ENCODE measurements around the gene TREH. TPM values are rescaled to one million over a fixed set of nuclear protein-coding genes. Genes with fewer than 3 reads are reported as not detected.
"Not testable (repeated sequence)": the region's sequence is repeated elsewhere in the genome, so short reads cannot be mapped to it uniquely, and the experiment has no call there.

Gene TREH
- total and polyA plus RNA-seq, 4 donors, result 2.5 to 7.2 TPM; not detected in 2

- WGBS, 2 donors, result 11 to 14% methylated on average over 6 of the region's 6 CpGs
- DNase-seq, result peak; percentile 85 to 89
- peak; percentile 73 for ATAC-seq (ENCODE audit: low FRiP score)
Measured at GRCh38 chr11:118619444-118620197, 59.8 kb downstream of the TREH start.

GRCh38 chr11:118618991-118619375, 60.5 kb downstream of the TREH start:
- WGBS, 2 donors, result 0 to 5% methylated on average over 4 of the region's 4 CpGs
- Histone ChIP-seq H3K4me3 (ENCODE audit: low read length in 2 of 2) (no peak overlapping the region), H3K27me3 (ENCODE audit: control insufficient read depth in 1 of 2, insufficient read depth in 2 of 2, low read length in 1 of 2) (no peaks in the 10 kb centered on the region), H3K4me1 (ENCODE audit: control insufficient read depth in 1 of 2, insufficient read depth in 2 of 2, low read length in 2 of 2) (peaks cover 0 to 4% of the 10 kb centered on the region in 2 donors), H3K36me3 (ENCODE audit: control insufficient read depth in 1 of 2, insufficient read depth in 2 of 2, low read length in 1 of 2) (peaks cover 0 to 5% of the 10 kb centered on the region in 2 donors), H3K9me3 (ENCODE audit: control insufficient read depth, low read length) (no peaks in the 10 kb centered on the region), H3K27ac (ENCODE audit: low read depth in 1 of 2, low read length in 2 of 2) (peak overlapping the region; percentile 85 to 88)
- intact Hi-C loops (cut with DNase I), result loop anchor here in 1 of 2 donors (1.0 kb wide), 1 partner anchor 11 kb away; no protein-coding TSS in a partner anchor
- peak; percentile 86 to 87 for DNase-seq
- ATAC-seq (ENCODE audit: low FRiP score), result peak; percentile 77

More at GRCh38 chr11:118619444-118620197, 59.8 kb downstream of the TREH start:
- Histone ChIP-seq H3K4me1 (ENCODE audit: control insufficient read depth in 1 of 2, insufficient read depth in 2 of 2, low read length in 2 of 2) (peaks cover 0 to 4% of the 10 kb centered on the region in 2 donors), H3K9me3 (ENCODE audit: control insufficient read depth, low read length) (no peaks in the 10 kb centered on the region), H3K36me3 (ENCODE audit: control insufficient read depth in 1 of 2, insufficient read depth in 2 of 2, low read length in 1 of 2) (peaks cover 0 to 3% of the 10 kb centered on the region in 2 donors), H3K27me3 (ENCODE audit: control insufficient read depth in 1 of 2, insufficient read depth in 2 of 2, low read length in 1 of 2) (no peaks in the 10 kb centered on the region), H3K27ac (ENCODE audit: low read depth in 1 of 2, low read length in 2 of 2) (peak overlapping the region; percentile 85 to 88), H3K4me3 (ENCODE audit: low read length in 2 of 2) (no peak overlapping the region)
- intact Hi-C loops (cut with DNase I), result loop anchor here in 1 of 2 donors (1.0 kb wide), 1 partner anchor 11 kb away; no protein-coding TSS in a partner anchor

DNA sequence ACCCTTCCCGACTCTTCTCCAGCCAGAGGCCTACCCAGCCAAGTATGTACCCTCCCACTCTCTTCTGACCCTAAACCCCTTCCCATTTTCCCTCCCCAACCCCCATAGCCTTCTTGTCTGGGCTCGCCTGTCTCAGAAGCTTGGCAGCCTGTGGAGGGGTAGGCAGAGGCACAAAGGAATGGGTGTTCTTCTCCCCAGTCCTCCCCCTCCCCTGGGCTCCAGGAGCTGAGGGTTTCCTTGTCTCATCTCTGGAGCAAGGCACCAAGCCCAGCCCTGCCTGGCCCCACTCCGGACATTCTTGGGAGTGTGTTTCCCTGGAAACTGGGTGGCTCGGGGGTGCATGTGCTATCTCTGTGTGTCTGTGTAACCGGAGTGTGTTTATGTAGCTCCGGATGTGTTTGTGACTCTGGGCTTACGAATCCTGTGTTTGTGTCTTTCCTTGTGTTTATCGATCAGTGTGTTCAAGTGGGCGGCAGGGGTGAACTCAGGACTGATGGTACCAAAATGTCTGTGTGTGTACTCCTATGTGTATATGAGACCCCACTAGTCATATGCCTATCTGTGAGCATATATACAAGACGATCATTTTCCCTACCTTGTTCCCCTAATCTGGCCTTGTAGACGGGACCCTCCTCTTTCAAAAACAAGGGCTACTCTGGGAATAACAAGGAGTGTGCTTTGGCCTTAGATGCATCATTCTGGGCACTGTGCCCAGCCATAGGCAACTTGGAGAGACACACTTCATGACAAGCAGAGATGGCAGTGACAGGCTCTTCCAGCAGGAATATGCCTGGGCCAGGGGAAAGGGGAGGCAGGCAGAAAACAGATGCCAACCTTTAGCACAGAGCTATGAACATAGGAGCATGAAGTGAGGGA, 61.1 kb downstream of the TREH start:
- Histone ChIP-seq H3K36me3 (ENCODE audit: control insufficient read depth in 1 of 2, insufficient read depth in 2 of 2, low read length in 1 of 2) (peaks cover 0 to 5% of the 10 kb centered on the region in 2 donors), H3K27ac (ENCODE audit: low read depth in 1 of 2, low read length in 2 of 2) (peak overlapping the region; percentile 85 to 88), H3K4me1 (ENCODE audit: control insufficient read depth in 1 of 2, insufficient read depth in 2 of 2, low read length in 2 of 2) (peaks cover 0 to 4% of the 10 kb centered on the region in 2 donors)

DNA sequence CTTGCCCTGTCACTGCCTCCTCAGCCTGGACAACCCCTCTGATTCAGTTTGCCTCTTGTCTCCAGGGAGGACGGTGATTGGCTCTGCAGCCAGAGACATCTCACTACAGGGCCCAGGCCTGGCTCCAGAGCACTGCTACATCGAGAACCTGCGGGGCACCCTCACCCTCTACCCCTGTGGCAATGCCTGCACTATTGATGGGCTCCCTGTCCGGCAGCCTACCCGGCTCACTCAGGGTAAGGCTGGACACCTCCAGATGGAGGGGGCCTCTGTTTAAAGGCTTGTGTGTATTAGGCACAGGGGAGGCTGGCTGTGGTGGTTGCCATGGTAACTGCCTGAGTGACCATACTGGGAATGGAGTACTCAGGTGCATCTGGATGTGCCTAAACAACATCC, 63.5 kb downstream of the TREH start:
- peaks cover 0 to 5% of the 10 kb centered on the region in 2 donors for H3K36me3 ChIP-seq (ENCODE audit: control insufficient read depth in 1 of 2, insufficient read depth in 2 of 2, low read length in 1 of 2)
- H3K9me3 ChIP-seq (ENCODE audit: control insufficient read depth, low read length), result no peaks in the 10 kb centered on the region
- intact Hi-C loops (cut with DNase I), result no loop called here
- H3K27ac ChIP-seq (ENCODE audit: low read depth in 1 of 2, low read length in 2 of 2), result no peak overlapping the region
- H3K27me3 ChIP-seq (ENCODE audit: control insufficient read depth in 1 of 2, insufficient read depth in 2 of 2, low read length in 1 of 2), result no peaks in the 10 kb centered on the region
- peaks cover 0 to 6% of the 10 kb centered on the region in 2 donors for H3K4me1 ChIP-seq (ENCODE audit: control insufficient read depth in 1 of 2, insufficient read depth in 2 of 2, low read length in 2 of 2)
- ATAC-seq (ENCODE audit: low FRiP score) (no peak), DNase-seq (peak; percentile 29 to 66)
- WGBS, 2 donors, result 77 to 78% methylated on average over 5 of the region's 5 CpGs
- H3K4me3 ChIP-seq (ENCODE audit: low read length in 2 of 2), result no peak overlapping the region

More for the DNA sequence above, 61.1 kb downstream of the TREH start:
- no peak overlapping the region for H3K4me3 ChIP-seq (ENCODE audit: low read length in 2 of 2)
- H3K27me3 ChIP-seq (ENCODE audit: control insufficient read depth in 1 of 2, insufficient read depth in 2 of 2, low read length in 1 of 2), result no peaks in the 10 kb centered on the region
- peak; percentile 61 for ATAC-seq (ENCODE audit: low FRiP score)
- DNase-seq, result peak; percentile 86 to 87
- H3K9me3 ChIP-seq (ENCODE audit: control insufficient read depth, low read length), result no peaks in the 10 kb centered on the region
- WGBS, 2 donors, result 6 to 11% methylated on average over 11 of the region's 11 CpGs
- intact Hi-C loops (cut with DNase I), result no loop called here

GRCh38 chr11:118615282-118615975, 64.0 kb downstream of the TREH start:
- Histone ChIP-seq H3K27me3 (ENCODE audit: control insufficient read depth in 1 of 2, insufficient read depth in 2 of 2, low read length in 1 of 2) (no peaks in the 10 kb centered on the region), H3K4me3 (ENCODE audit: low read length in 2 of 2) (no peak overlapping the region), H3K9me3 (ENCODE audit: control insufficient read depth, low read length) (no peaks in the 10 kb centered on the region), H3K4me1 (ENCODE audit: control insufficient read depth in 1 of 2, insufficient read depth in 2 of 2, low read length in 2 of 2) (peaks cover 0 to 5% of the 10 kb centered on the region in 2 donors), H3K36me3 (ENCODE audit: control insufficient read depth in 1 of 2, insufficient read depth in 2 of 2, low read length in 1 of 2) (peaks cover 0 to 5% of the 10 kb centered on the region in 2 donors), H3K27ac (ENCODE audit: low read depth in 1 of 2, low read length in 2 of 2) (no peak overlapping the region)
- intact Hi-C loops (cut with DNase I), result no loop called here
- ATAC-seq (ENCODE audit: low FRiP score), result no peak
- peak; percentile 28 to 49 for DNase-seq
- WGBS, 2 donors, result 71 to 81% methylated on average over 6 of the region's 6 CpGs

DNA sequence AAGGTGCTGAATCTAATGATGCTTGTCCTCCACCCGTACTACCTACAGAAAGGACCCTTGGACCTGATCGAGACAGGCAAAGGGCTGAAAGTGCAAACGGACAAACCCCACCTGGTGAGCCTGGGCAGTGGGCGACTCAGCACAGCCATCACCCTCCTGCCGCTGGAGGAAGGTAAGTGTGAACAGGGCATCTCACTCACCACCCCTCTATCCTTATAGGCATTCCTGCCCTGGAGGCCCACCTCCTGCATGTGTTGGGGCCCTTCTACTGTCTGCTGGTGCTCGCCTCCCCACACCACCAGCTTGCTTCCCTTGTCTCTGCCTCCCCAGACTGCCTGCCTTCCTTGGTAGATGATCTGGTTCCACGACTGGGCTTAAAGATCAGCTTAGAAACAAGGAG, 64.9 kb downstream of the TREH start:
- Histone ChIP-seq H3K4me3 (ENCODE audit: low read length in 2 of 2) (no peak overlapping the region), H3K27ac (ENCODE audit: low read depth in 1 of 2, low read length in 2 of 2) (no peak overlapping the region), H3K4me1 (ENCODE audit: control insufficient read depth in 1 of 2, insufficient read depth in 2 of 2, low read length in 2 of 2) (peaks cover 0 to 2% of the 10 kb centered on the region in 2 donors), H3K36me3 (ENCODE audit: control insufficient read depth in 1 of 2, insufficient read depth in 2 of 2, low read length in 1 of 2) (peaks cover 0 to 5% of the 10 kb centered on the region in 2 donors), H3K27me3 (ENCODE audit: control insufficient read depth in 1 of 2, insufficient read depth in 2 of 2, low read length in 1 of 2) (no peaks in the 10 kb centered on the region), H3K9me3 (ENCODE audit: control insufficient read depth, low read length) (no peaks in the 10 kb centered on the region)
- DNase-seq (peak in 1 of 2 donors; percentile 25), ATAC-seq (ENCODE audit: low FRiP score) (no peak)
- intact Hi-C loops (cut with DNase I), result no loop called here
- WGBS, 2 donors, result 82 to 87% methylated on average over 7 of the region's 7 CpGs

- Histone ChIP-seq H3K4me3 (ENCODE audit: low read length in 2 of 2) (no peak overlapping the region), H3K27me3 (ENCODE audit: control insufficient read depth in 1 of 2, insufficient read depth in 2 of 2, low read length in 1 of 2) (no peaks in the 10 kb centered on the region), H3K9me3 (ENCODE audit: control insufficient read depth, low read length) (no peaks in the 10 kb centered on the region), H3K36me3 (ENCODE audit: control insufficient read depth in 1 of 2, insufficient read depth in 2 of 2, low read length in 1 of 2) (peaks cover 0 to 5% of the 10 kb centered on the region in 2 donors), H3K27ac (ENCODE audit: low read depth in 1 of 2, low read length in 2 of 2) (peak overlapping the region; percentile 69 to 72), H3K4me1 (ENCODE audit: control insufficient read depth in 1 of 2, insufficient read depth in 2 of 2, low read length in 2 of 2) (peaks cover 0 to 2% of the 10 kb centered on the region in 2 donors)
- intact Hi-C loops (cut with DNase I), result no loop called here
- ATAC-seq (ENCODE audit: low FRiP score) (no peak), DNase-seq (peak; percentile 66 to 85)
- WGBS, 2 donors, result 4 to 5% methylated on average over 7 of the region's 7 CpGs
Measured at GRCh38 chr11:118612378-118612777, 67.1 kb downstream of the TREH start.

GRCh38 chr11:118611433-118611795, 68.0 kb downstream of the TREH start:
- H3K27me3 ChIP-seq (ENCODE audit: control insufficient read depth in 1 of 2, insufficient read depth in 2 of 2, low read length in 1 of 2); ATAC-seq (ENCODE audit: low FRiP score); H3K4me3 ChIP-seq (ENCODE audit: low read length in 2 of 2); H3K27ac ChIP-seq (ENCODE audit: low read depth in 1 of 2, low read length in 2 of 2); intact Hi-C loops (cut with DNase I); H3K9me3 ChIP-seq (ENCODE audit: control insufficient read depth, low read length); H3K36me3 ChIP-seq (ENCODE audit: control insufficient read depth in 1 of 2, insufficient read depth in 2 of 2, low read length in 1 of 2); H3K4me1 ChIP-seq (ENCODE audit: control insufficient read depth in 1 of 2, insufficient read depth in 2 of 2, low read length in 2 of 2): not testable (repeated sequence)
- 76 to 82% methylated on average over 19 of the region's 19 CpGs for WGBS, 2 donors
- DNase-seq, result peak in 1 of 2 donors; percentile 51
